ENCODE measurements around the gene PLCH2.

DNA sequence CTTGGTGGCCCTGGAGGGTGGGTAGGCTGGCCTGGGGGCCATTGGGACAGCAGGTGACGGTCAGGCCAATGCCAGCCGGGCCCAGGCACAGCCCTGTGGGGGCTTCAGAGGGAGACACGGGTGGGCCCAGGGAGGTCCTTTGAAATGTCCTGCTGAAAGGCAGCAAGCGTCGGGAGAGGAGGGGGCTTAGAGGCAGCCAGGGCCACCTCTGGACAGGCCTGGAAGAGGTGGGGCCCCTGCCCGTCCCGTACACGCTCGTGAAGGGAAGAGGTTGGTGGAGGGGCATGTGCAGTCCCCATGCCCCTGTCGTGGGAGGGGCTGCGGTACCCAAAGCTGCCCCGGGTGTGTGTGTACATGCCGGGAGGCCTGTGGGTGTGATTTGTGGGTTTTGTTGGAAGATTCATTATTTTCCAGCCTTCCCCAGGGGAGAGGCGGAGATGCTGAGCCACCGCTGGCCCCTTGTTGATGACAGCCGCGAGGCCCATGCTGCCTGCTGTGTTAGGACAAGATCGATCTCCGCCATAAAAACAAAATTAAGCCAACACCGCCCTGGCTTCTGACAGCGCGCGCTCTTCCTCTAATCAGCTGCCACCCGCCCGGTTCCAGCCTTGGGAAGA, 3.4 kb upstream of the PLCH2 start:
- TF ChIP-seq, protein P1, sequence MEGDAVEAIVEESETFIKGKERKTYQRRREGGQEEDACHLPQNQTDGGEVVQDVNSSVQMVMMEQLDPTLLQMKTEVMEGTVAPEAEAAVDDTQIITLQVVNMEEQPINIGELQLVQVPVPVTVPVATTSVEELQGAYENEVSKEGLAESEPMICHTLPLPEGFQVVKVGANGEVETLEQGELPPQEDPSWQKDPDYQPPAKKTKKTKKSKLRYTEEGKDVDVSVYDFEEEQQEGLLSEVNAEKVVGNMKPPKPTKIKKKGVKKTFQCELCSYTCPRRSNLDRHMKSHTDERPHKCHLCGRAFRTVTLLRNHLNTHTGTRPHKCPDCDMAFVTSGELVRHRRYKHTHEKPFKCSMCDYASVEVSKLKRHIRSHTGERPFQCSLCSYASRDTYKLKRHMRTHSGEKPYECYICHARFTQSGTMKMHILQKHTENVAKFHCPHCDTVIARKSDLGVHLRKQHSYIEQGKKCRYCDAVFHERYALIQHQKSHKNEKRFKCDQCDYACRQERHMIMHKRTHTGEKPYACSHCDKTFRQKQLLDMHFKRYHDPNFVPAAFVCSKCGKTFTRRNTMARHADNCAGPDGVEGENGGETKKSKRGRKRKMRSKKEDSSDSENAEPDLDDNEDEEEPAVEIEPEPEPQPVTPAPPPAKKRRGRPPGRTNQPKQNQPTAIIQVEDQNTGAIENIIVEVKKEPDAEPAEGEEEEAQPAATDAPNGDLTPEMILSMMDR (IDR thresholded peaks at IDR 0.05): no peak
- no peak for TF ChIP-seq POLR2A (IDR thresholded peaks at IDR 0.05)
